ENCODE measurements around the gene CCDC175. TPM values are rescaled to one million over a fixed set of nuclear protein-coding genes. Genes with fewer than 3 reads are reported as not detected.

CCDC175 gene
- total RNA-seq, 4 donors from 2014 or later, result not detected

DNA sequence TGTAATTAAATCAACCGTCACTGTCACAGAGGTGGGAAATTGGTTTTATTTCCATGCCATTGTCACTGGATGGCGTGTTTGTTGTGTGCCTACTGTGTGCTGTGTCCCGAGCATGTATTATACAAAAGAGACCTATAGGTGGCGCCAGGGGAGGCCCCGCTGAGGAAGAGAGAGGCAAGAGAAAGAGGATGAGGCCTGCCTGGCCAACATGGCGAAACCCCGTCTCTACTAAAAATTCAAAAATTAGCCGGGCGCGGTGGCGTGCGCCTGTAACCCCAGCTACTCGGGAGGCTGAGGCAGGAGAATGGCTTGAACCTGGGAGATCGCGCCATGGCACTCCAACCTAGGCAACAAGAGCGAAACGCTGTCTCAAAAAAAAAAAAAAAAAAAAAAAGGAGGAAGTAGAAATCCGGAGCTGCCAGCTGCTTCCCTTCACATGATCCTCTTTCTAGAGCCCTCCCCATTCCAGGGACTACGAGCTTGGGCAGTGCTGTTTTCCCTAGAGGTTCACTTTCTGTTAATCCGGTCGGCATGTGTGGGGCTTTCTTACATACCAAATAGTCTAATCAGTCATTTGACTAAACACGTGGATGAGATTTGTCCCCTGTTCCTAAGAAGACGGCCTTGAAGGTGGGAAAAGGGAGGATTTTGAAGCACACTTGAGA lies 6.4 kb upstream of the CCDC175 start:
- no peak for ATAC-seq
- Histone ChIP-seq H3K36me3 (no peaks in the 10 kb centered on the region), H3K4me1 (no peaks in the 10 kb centered on the region), H3K27me3 (peaks cover 13% of the 10 kb centered on the region), H3K9me3 (no peaks in the 10 kb centered on the region), H3K4me3 (no peak overlapping the region), H3K27ac (no peak overlapping the region)
- TF ChIP-seq POLR2A (IDR thresholded peaks at IDR 0.05) (no peak), EP300 (IDR thresholded peaks at IDR 0.05) (no peak)
- 76 to 100% methylated on average over 1 to 16 of the region's 23 CpGs for WGBS, 2 donors (ENCODE audit: low coverage in 1 of 2)

DNA sequence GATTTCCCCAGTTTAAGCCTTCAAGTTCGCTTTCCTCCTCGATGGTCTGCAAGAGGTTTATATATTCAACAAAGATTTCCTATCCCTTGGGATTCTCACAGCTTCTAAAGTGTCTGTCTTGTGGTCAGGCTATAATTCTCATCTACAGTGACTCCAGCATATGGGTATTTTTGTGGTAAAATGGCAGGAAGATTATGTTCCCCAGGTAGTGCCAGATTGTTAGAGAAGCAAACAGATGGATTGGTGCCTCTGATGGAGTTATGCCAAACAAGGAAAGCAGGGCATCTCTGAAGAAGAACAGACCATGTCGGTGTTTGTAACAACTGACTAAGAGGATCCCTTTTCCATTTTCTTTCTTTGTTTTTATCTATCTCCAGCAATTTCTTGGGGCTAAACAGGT lies 5.5 kb upstream of the CCDC175 start:
- H3K27me3 ChIP-seq, result peaks cover 15% of the 10 kb centered on the region
- H3K36me3 ChIP-seq, result no peaks in the 10 kb centered on the region
- H3K4me3 ChIP-seq, result no peak overlapping the region
- H3K9me3 ChIP-seq, result no peaks in the 10 kb centered on the region
- ATAC-seq, result no peak
- no peak for TF ChIP-seq POLR2A (IDR thresholded peaks at IDR 0.05)
- TF ChIP-seq POLR2AphosphoS5 (IDR thresholded peaks at IDR 0.05), result no peak
- no peak for TF ChIP-seq EP300 (IDR thresholded peaks at IDR 0.05)
- TF ChIP-seq, protein P1, sequence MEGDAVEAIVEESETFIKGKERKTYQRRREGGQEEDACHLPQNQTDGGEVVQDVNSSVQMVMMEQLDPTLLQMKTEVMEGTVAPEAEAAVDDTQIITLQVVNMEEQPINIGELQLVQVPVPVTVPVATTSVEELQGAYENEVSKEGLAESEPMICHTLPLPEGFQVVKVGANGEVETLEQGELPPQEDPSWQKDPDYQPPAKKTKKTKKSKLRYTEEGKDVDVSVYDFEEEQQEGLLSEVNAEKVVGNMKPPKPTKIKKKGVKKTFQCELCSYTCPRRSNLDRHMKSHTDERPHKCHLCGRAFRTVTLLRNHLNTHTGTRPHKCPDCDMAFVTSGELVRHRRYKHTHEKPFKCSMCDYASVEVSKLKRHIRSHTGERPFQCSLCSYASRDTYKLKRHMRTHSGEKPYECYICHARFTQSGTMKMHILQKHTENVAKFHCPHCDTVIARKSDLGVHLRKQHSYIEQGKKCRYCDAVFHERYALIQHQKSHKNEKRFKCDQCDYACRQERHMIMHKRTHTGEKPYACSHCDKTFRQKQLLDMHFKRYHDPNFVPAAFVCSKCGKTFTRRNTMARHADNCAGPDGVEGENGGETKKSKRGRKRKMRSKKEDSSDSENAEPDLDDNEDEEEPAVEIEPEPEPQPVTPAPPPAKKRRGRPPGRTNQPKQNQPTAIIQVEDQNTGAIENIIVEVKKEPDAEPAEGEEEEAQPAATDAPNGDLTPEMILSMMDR (IDR thresholded peaks at IDR 0.05), result no peak
- WGBS, 2 donors (ENCODE audit: low coverage in 1 of 2), result 89 to 100% methylated on average over 1 to 3 of the region's 3 CpGs
- peaks cover 0 to under 1% (median 0%) of the 10 kb centered on the region in 3 donors for H3K4me1 ChIP-seq
- no peak overlapping the region for H3K27ac ChIP-seq

DNA sequence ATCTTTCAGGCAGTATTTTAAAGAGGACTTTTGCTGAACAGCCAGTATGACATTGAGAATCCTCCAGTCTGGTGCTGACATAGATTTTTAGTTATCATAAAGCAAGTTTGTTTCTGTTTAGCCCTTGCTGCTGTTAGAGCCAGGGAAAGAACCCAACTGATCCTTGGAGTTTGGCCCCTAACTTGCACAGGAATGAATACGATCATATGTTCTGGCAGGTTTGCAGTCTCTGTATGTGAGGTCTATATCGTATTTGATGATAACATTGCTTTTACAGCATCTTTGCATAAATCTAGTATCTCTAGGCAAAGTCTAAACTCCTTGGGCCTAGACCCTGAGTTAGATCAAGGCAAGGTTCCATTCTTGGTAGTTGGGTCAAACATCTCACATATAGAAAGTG lies 4.3 kb upstream of the CCDC175 start:
- Histone ChIP-seq H3K27me3 (peaks cover 26% of the 10 kb centered on the region), H3K27ac (no peak overlapping the region), H3K9me3 (no peaks in the 10 kb centered on the region), H3K4me1 (peaks cover 0 to 11% (median 4%) of the 10 kb centered on the region in 3 donors), H3K36me3 (no peaks in the 10 kb centered on the region), H3K4me3 (no peak overlapping the region)
- TF ChIP-seq, protein P1 (IDR thresholded peaks at IDR 0.05), result no peak
- TF ChIP-seq POLR2AphosphoS5 (IDR thresholded peaks at IDR 0.05), result no peak
- TF ChIP-seq POLR2A (IDR thresholded peaks at IDR 0.05), result no peak
- no peak for TF ChIP-seq EP300 (IDR thresholded peaks at IDR 0.05)
- no peak for ATAC-seq
- WGBS, 2 donors (ENCODE audit: low coverage in 1 of 2), result 51 to 82% methylated on average over 1 to 2 of the region's 2 CpGs

DNA sequence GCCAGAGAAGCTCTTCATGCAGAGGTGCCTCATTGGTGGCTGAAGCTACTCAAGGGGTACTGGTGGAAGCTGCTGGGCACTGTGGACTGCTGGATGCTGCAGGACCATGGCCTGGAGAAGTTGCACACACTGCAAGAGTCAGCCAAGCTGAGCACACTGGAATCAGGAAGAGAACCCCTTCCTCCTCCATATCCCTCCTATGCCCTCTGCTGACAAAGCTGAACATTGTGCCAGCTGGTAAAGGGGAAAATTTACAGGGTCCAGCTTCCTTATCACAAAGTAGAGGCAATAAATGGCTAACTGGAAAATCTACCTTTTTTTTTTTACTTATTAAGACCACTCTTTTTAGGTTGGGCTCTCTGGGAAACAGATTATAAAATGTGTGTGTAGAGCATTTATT lies 6.5 kb downstream of the CCDC175 start:
- H3K9me3 ChIP-seq, result peaks cover 0 to 4% (median 0%) of the 10 kb centered on the region in 3 donors
- H3K27me3 ChIP-seq, result peaks cover 16% of the 10 kb centered on the region
- no peaks in the 10 kb centered on the region for H3K36me3 ChIP-seq
- no peak for TF ChIP-seq POLR2A (IDR thresholded peaks at IDR 0.05)
- TF ChIP-seq, protein P1 (IDR thresholded peaks at IDR 0.05), result no peak
- no peak for TF ChIP-seq POLR2AphosphoS5 (IDR thresholded peaks at IDR 0.05)
- no peak for TF ChIP-seq EP300 (IDR thresholded peaks at IDR 0.05)
- ATAC-seq, result no peak
- no peak overlapping the region for H3K4me3 ChIP-seq
- no peak overlapping the region for H3K27ac ChIP-seq
- H3K4me1 ChIP-seq, result no peaks in the 10 kb centered on the region

DNA sequence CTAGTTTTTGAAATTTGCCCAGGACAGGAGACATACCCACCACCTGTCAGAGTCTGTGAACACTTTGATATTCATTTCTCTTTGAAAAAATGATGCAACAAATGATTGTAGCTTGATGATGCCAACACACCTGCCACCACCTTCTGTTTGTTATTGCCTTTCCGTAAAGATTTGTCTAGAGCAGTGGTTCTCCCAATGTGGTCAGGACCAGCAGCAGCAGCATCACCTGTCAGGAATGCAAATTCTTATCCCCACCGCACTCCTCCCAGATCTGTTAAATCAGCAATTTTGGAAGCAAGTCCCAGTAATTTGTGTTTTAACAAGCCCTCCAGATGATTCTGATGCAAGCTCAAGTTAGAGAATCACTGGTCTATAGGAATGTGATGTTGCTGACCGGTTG lies 9.9 kb downstream of the CCDC175 start:
- Histone ChIP-seq H3K27ac (no peak overlapping the region), H3K4me3 (no peak overlapping the region), H3K4me1 (no peaks in the 10 kb centered on the region), H3K9me3 (peaks cover 0 to 4% (median 0%) of the 10 kb centered on the region in 3 donors), H3K36me3 (no peaks in the 10 kb centered on the region), H3K27me3 (peaks cover 16% of the 10 kb centered on the region)
- WGBS, 2 donors (ENCODE audit: low coverage in 1 of 2), result 86 to 87% methylated on average over 3 of the region's 3 CpGs
- ATAC-seq, result no peak
- TF ChIP-seq POLR2AphosphoS5 (IDR thresholded peaks at IDR 0.05), result no peak
- TF ChIP-seq, protein P1 (IDR thresholded peaks at IDR 0.05), result no peak
- TF ChIP-seq POLR2A (IDR thresholded peaks at IDR 0.05), result no peak
- TF ChIP-seq EP300 (IDR thresholded peaks at IDR 0.05), result no peak

All from gastroesophageal sphincter (tissue), 4 donors.